HG02870 (cell line): ENCODE measurements around the gene LSM5.

Experiments used
- ATAC-seq: cut with Tn5 transposase; IDR thresholded peaks from one replicate; pipeline ENCODE4 v1.9.1; 2021; ENCODE audit warnings: mild to moderate bottlenecking, moderate library complexity; ENCODE audit not compliant: unreplicated experiment

Gene LSM5

DNA sequence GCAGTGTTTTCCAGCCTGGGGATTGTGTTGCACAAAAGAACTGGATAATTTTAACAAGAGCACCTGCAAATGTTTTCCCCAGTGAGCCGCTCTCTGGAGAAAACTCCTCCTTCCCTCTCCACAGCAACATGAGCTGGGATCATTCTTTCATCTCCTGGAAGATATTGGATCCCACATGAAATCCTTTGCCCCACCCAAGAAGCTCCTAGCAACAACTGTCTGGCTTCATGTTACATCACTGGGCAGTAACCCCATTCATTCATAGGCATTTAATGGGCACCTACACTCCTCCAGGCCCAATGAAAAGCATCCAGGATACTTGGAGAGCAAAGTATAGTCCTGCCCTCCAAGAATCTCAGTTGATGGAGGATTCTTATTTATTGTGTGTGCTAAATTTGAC is 27.2 kb downstream of the LSM5 start:
- ATAC-seq: no peak

DNA sequence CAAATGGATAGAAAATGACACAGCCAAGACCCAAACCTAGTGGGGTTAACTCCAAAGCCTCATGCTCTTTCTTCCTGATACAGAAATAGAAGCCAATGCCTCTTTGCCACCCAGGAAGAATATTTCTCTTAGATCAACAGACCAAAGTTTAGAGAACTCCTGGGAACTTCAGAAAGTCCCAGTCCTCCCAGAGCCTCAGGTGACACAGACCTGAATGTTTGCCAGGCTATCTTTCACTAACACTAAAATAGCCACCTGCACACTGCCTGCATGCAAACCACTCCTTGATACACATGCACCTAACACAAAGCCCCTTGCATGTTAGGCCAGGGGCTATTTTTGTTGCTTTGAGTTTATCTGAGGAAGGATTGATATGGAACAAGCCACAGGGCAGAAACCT is 27.7 kb downstream of the LSM5 start:
- no peak for ATAC-seq

DNA sequence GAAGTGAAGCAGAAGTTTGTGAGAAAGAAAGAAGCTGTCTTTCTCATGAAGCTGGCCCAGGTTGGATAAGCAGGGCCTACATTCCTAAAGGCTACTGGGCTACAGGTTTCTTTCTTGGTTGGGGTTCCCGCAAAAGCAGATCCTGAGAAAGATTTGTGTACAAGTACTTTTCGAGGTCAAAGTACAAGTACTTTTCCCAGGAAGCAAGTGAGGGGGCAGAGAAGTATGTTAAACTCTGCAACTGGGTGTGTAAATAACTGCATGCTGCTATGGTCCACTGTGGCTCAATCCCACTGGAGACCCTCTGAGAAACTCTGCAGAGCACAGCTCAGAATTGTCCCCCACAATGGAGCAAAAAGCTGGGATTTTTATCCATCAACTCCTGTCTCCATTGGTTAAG is 28.7 kb downstream of the LSM5 start:
- ATAC-seq: no peak

DNA sequence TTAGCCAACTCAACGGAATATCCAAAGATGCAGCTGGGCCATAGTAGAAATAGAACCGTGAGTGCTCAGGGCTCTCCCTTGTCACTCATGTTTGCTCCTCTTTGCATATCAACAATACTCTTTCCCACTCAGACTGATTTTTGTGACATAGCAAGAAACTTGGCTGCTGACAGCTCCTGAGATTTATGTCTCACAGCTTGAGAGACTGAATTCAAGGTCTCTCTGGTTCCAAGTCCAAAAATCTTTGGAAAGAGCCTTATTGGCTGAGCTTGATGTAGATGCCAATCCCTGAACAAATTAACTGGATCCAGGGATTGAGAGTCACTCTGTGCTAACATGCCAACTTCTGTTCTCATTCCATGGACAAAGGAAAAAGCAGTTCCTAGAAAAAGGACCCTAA is 30.4 kb downstream of the LSM5 start:
- no peak for ATAC-seq

DNA sequence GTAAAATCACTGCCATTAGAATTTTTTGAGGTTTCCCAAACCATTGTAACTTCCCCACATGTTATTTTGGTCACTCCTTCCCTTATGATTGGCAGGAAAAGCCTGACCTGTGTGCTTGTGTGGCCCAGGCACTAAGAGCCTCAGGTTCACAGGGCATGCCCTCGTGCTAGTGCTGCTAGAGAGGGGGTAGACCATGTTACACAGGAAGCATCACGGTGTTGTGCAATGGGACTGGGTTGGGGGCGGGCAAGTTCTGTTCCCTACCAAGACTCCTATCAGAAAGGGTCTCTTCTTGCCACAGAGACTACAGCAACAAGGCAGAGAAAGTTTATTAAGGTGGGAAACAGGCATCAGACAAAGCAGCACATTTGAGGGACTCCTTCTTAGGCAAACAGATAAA is 32.2 kb downstream of the LSM5 start:
- ATAC-seq: no peak

DNA sequence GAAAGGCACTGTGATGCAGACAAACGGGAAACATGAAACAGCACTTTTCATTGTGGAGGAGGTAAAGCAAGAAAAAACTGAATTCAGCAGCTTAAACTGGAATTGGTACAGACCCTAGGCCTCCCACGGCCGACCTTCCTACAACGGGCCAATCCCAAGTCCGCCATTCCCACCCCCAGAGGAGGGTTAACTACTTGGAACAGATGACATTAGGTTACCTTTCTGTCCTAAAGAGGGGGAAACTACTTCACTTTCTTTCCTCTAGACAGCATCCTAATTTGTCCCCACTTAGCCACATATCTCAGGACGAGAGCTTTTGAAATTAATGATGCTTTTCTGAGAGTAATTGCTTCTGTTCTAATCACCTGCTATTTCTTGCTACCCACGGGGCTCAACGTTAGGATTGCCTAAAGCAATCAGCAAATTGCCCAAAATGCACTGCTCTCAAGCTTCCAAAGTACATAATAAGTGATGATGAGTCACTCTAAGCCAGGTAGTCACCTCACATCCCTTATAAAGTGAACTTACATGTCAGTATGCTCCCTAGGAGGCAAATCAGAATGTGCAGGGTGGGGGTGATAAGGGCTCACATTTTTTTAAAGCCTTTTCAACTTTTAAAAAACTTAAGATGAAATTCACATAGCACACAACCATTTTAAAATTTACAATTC is 36.7 kb downstream of the LSM5 start:
- no peak for ATAC-seq

DNA sequence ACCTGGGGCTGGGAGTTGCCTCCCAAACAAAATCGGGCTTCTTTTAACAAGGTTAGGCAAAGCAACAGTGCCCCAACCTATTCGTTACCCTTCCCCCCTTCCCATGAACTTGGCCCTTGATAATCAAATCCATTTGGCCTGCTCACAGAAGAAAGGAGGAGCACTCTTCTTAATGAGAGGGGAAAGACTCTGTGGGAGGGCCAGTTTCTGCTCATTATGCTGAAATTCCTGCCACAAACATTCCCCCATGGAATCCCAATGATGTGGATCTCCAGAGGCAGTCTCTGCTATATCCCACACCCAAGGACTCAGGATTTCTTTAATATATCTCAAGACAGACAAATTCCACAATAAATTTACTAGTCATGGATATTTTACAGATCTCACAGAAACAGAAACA is 43.0 kb downstream of the LSM5 start:
- ATAC-seq: no peak

DNA sequence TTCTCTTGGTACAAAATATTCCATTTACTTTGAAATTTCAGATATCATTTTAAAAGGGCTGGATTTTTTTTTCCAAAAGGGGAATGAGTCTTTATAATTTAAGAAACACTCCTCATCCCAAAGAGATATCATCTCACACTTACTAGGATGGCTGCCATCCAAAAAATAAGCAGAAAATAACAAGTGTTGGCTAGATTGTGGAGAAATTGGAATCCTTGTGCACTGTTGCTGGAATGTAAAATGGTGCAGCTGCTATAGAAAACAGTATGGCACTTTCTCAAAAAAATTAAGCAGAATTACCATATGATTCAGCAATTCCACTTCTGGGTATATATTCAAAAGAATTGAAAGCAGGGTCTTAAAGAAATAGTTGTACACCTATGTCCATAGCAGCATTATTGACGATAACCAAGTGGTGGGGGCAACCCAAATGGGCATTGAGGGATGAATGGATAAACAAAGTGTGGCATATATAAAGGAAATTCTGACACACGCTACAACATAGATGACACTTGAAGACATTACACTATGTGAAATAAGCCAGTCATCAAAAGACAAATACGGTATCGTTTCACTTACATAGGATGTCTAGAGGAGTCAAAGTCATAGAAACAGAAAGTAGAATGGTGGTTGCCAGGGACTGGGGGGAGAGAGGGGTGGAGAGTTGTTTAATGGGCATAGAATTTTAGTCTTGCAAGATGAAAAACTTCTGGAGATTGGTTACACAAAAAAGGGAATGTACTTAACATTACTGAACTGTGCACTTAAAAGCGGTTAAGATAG is 53.8 kb downstream of the LSM5 start:
- ATAC-seq: no peak
